ENCODE measurements around the gene UGT1A7.

The UGT1A7 gene

GRCh38 chr2:233803292-233803911, 121.7 kb downstream of the UGT1A7 start:
- no peak for TF ChIP-seq CTCF (conservative IDR thresholded peaks at IDR 0.05)
- H3K27ac ChIP-seq: no peak overlapping the region

- no peak for TF ChIP-seq CTCF (conservative IDR thresholded peaks at IDR 0.05)
- H3K27ac ChIP-seq: no peak overlapping the region
Measured at GRCh38 chr2:233803994-233804393, 122.3 kb downstream of the UGT1A7 start.

GRCh38 chr2:233807215-233807865, 125.6 kb downstream of the UGT1A7 start:
- TF ChIP-seq CTCF (conservative IDR thresholded peaks at IDR 0.05): no peak
- H3K27ac ChIP-seq: no peak overlapping the region

GRCh38 chr2:233807966-233808935, 126.5 kb downstream of the UGT1A7 start:
- no peak overlapping the region for H3K27ac ChIP-seq
- no peak for TF ChIP-seq CTCF (conservative IDR thresholded peaks at IDR 0.05)

- no peak for TF ChIP-seq CTCF (conservative IDR thresholded peaks at IDR 0.05)
- no peak overlapping the region for H3K27ac ChIP-seq
Measured at GRCh38 chr2:233810385-233810784, 128.7 kb downstream of the UGT1A7 start.

- TF ChIP-seq CTCF (conservative IDR thresholded peaks at IDR 0.05): no peak
Measured at GRCh38 chr2:233811087-233811486, 129.4 kb downstream of the UGT1A7 start.

GRCh38 chr2:233811732-233812131, 130.0 kb downstream of the UGT1A7 start:
- no peak overlapping the region for H3K27ac ChIP-seq
- no peak for TF ChIP-seq CTCF (conservative IDR thresholded peaks at IDR 0.05)

More at GRCh38 chr2:233811087-233811486, 129.4 kb downstream of the UGT1A7 start:
- H3K27ac ChIP-seq: no peak overlapping the region

Data from VCaP (cell line).